ENCODE results near the gene TM9SF1.
A peak's percentile ranks its signal among the peaks of the same experiment; 100 is the strongest.
"Not testable (repeated sequence)": the region's sequence is repeated elsewhere in the genome, so short reads cannot be mapped to it uniquely, and the experiment has no call there.

The TM9SF1 gene

DNA sequence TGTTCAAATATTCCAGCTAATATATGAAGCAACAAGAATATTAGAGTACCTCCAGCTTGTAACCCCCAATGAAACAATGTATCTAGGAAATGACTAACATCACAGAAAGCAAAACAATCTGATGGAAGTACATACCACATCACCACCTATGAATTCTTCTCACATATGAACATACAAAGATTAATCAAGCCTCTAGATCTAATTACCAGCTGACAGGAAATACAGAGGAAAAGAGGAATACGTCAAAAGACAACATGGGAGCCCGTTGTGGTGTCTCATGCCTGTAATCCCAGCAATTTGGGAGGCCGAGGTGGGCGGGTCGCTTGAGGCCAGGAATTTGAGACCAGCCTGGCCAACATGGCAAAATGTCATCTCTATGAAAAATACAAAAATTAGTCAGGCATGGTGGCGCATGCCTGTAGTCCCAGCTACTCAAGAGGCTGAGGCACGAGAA is 29.4 kb upstream of the TM9SF1 start:
- FAIRE-seq: no peak

DNA sequence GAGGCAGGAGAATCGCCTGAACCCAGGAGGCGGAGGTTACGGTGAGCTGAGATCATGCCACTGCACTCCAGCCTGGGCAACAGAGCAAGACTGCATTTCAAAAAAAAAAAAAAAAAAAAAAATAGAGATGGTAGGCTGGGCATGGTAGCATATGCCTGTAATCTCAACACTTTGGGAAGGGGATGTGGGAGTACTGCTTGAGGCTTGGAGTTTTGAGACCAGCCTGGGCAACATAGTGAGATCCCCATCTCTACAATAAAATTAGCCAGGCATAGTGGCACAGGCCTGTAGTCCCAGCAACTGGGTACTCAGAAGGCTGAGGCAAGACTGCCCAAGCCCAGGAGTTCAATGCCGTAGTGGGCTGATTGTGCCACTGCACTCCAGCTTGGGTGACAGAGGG is 27.7 kb upstream of the TM9SF1 start:
- not testable (repeated sequence) for FAIRE-seq

DNA sequence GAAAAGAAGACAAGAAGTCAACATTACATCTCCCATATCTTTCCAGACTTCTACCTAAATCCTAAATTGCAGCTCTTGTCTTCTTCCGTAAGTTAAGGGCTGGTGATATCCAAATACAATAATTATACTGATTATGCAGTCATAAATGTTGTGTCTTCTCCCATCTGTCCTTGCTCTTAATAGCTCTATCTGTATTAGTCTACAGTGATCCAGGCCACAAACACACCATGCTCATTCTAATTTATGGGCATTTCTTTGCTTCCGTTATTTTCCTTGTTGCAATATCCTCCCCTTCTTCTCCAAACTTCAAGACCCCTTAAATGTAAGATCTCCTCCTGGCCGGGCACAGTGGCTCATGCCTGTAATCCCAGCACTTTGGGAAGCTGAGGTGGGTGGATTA is 24.3 kb upstream of the TM9SF1 start:
- FAIRE-seq: no peak

DNA sequence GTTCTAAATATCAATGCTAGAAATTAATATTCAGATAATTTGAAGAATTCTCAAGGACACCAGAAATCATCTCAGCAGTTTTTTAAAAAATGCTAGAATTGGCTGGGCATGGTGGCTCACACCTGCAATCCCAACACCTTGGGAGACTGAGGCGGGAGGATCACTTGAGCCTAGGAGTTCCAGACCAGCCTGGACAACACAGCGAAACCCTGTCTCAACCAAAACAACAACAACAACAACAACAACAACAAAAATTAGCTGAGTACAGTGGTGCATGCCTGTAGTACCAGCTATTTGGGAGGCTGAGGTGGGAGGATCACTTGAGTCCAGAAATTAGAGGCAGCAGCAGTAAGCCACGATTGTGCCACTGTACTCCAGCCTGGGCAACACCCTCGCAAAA is 23.8 kb upstream of the TM9SF1 start:
- no peak for FAIRE-seq

DNA sequence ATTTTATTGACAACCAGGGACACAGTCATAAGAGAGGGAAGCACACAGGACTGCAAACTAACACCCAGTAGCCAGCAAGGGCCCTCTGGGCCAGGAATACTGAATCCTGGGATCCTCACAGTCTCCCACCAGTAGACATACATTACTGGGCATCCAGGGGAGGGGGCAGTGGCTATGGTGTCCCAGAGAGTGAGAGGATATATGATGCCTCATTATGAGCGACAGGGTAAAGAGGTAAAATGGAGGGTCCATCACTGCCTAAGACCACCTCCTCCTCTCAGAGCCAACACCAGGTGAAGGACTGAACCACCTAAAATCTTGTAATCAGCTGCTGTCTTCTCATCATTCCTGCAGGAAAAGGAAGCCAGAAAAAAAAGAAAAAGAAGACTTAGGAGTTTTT is 21.6 kb upstream of the TM9SF1 start:
- FAIRE-seq: not testable (repeated sequence)

DNA sequence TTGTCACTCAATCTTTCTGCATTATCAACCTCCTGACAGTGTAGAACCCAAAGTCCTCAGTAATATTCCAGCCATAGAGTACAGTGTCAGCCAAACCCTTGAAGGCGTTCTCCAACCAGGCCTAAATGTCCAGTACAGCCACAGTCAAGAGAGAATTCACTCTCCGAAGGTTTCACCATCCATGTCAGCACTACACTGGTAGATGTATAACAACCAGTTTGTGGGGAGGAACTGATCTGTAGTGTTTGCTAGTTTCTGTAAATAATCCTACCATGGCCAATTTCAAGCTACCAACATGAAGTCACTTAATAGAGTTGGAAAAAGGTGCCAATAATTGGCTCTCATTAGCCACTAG is 21.1 kb upstream of the TM9SF1 start:
- no peak for FAIRE-seq

DNA sequence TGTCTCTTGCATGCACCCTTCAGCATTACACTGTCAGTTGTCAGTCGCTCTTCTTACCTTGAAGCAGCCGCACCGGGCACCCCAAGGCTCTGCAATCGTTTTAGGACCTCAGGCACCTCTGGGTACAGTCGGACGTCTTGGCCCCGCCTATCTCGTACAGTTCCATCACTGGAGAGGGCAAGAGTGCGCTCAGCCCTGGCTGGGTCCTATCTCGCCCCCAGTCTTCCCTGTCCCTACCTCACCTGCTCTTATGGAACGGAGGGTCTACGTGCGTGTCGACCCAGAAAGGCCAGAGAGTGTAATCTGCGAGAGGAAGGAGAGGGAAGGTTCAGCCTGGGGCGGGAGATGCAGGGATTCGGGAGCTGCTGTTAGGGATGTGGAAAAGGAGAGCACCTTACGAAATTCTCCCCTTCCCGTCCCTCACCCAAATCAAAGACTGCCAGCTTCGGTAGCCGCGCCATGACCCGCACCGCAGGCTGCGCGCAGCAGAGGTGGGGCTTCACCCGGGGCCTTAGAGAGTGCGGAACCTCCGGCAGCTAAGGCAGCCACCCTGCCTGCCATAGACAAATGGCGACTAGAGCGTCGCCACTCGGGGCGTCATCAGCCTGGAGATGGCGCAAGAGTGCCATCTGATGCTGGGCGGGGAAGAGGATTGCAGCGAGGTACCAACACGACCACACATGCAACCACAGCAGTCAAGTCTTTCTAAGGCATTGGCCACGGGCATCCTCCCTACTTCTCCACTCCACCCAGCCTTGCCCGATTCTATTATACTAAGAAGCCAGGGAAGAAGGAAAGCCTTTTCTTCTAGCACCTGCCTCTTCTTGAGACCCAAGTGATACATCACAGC is 20.5 kb upstream of the TM9SF1 start, which contains the start of gene MDP1:
Gene MDP1 (minus strand): TSS at position 572 of the 850 bp plus-strand sequence. CDS start 111 bp downstream, at position 461.
- no peak for FAIRE-seq

DNA sequence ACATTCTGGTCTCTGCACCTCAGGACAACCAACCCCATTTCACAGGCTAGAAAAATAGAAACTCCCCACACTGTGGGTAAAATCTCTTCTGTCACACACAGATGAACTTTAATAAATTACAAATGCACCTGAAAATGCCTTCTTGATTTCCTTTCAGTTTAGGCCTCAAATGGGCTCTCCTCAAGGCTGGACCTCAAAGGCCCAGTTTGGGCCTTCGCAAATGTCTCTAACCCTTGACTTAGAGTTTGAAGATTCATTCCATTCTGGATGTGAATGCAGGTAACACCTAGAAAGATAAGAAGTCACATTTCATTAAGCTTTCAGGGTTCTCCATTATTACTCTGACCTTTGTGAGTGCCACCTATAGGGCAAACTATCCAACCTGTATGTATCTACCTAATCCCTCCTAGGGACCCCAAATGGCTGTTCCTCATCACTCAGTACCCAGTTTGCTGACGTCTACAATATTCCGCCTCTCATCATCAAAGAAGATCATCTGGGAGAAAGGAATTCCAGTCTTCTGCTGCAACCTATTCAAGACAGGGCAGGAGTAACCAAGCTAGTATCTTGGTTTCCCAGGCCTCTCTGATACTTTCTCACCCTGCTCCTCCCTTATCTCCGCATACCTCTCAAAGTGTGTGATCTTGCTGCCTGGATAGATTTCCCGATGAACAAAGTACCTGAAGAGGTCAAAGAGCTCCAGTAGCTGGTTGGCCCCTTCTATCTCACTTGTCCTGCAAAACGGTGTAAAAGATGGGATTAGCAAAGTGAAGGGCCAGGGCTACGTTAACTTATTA is 18.8 kb upstream of the TM9SF1 start:
- no peak for FAIRE-seq

DNA sequence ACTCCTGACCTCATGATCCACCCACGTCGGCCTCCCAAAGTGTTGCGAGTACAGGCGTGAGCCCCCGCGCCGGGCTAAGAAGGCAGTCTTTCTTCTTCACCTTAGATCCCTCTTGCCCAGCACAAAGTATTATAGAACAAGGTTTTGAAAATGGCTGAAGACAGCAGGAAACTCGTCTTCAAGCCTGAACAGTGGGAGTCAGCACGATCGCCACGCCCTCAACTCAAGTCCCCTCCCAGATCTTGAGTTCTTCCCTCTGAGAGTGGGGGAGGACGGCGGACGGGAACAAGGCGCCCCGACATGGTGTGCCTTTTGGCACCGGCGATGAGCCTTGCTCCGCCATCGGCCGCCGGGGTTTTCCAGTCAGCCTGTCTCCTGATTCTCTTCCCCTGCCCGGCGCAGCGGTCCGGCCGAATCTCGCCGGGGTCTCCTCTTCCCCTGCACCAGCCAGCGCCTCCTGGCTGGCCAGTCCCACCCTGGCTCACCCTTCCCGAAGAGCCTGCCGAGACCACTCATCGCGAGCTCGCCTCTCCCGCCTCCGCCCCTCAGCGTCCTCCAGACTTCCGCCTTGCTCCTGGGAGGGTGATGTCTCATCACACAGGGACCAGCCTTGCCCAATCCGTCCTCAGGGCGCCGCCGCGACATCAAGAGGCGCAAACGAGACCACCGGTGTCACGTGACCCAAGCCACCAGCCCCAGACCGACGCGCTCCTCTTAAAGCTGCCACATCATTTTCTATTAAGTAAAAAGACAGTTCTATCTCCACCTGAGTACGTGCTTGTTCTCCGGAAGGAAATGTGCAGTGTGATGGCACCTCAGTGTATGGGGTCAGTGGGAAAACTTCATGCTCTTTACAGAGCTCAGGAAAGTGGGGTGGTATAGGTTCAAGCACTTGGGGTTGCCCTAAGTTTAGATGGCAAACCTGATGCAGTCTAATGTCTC is 18.0 kb upstream of the TM9SF1 start, which contains the start of gene CHMP4A:
Gene CHMP4A (minus strand): TSS at position 565 of the 942 bp plus-strand sequence. CDS start 49 bp downstream, at position 516.
- peak; percentile 83 for FAIRE-seq

DNA sequence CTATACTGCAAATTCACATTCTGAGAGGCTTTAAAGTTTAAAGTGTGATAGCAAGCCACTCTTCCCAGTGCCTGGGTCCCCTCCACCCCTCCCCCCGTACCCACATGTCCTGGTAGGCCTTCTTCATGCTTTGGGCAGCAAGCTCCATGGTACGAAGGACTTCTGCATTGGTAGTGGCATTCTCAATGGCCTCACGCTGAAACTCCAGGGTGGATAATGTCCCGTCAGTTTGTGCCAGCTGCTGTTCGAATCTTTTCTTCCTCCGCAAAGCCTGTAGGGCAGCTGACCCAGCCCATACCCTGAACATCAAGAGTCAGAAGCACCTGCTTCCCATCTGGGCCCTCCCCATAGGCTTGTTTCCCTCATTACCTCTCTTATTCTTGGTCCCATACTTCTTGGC is 16.1 kb upstream of the TM9SF1 start:
- no peak for FAIRE-seq

DNA sequence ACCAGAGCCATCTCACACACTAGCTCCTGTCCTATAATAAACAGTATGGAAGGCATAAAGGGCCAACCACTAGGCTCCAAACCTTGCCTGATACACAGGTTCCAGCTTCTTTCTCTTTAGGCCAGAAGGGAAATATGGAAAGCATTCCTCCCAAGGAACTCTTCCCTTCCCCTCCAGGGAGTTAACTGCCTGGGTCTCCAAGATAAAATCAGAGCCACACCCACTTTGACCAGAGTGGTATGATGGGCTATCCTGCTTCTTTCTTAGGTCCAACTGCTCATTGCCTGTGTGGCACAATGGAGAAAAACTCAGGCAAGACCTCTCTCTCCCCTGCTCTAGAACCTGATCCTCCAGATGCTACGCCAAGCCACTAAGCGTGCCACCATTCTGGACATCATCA is 12.4 kb upstream of the TM9SF1 start:
- FAIRE-seq: no peak

DNA sequence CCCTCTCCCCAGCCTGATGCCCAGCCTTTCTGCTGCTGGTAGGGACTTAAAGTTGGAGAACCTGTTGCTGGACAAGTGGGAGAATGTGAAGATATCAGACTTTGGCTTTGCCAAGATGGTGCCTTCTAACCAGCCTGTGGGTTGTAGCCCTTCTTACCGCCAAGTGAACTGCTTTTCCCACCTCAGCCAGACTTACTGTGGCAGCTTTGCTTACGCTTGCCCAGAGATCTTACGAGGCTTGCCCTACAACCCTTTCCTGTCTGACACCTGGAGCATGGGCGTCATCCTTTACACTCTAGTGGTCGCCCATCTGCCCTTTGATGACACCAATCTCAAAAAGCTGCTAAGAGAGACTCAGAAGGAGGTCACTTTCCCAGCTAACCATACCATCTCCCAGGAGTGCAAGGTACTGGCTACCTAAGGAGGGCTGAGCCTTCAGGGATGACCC is 11.9 kb upstream of the TM9SF1 start:
- no peak for FAIRE-seq

DNA sequence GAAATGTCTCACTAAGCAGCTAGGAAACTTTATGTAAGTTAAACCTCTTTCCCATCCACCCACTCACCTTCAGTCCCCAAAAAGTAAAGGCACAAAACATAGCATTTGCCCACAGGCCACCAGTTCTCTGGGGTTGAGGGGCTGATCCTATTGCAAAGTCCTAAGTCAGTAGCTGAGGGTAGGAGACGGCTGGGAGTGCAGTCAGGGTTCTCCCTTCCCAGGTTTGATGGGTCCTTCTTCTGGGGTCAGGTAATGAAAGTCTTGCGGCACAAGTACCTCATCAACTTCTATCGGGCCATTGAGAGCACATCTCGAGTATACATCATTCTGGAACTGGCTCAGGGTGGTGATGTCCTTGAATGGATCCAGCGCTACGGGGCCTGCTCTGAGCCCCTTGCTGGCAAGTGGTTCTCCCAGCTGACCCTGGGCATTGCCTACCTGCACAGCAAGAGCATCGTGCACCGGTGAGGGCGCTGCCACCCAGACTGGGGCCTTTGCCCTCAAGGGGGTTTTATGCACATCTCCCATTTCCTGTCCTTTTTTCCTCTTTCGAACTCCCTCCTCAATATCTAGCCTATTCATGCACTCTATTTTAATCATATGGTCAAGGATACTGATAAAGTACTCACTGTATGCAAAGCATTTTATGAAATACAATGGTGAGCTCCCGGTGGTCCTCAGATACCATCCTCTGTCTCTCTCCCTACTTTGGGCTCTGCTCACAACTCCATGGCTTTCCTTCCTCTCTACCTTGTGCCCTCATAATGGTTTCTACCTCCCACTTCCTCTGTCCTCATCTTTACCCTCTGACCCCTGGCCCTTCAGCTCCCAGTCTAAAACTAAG is 11.2 kb upstream of the TM9SF1 start:
- no peak for FAIRE-seq

DNA sequence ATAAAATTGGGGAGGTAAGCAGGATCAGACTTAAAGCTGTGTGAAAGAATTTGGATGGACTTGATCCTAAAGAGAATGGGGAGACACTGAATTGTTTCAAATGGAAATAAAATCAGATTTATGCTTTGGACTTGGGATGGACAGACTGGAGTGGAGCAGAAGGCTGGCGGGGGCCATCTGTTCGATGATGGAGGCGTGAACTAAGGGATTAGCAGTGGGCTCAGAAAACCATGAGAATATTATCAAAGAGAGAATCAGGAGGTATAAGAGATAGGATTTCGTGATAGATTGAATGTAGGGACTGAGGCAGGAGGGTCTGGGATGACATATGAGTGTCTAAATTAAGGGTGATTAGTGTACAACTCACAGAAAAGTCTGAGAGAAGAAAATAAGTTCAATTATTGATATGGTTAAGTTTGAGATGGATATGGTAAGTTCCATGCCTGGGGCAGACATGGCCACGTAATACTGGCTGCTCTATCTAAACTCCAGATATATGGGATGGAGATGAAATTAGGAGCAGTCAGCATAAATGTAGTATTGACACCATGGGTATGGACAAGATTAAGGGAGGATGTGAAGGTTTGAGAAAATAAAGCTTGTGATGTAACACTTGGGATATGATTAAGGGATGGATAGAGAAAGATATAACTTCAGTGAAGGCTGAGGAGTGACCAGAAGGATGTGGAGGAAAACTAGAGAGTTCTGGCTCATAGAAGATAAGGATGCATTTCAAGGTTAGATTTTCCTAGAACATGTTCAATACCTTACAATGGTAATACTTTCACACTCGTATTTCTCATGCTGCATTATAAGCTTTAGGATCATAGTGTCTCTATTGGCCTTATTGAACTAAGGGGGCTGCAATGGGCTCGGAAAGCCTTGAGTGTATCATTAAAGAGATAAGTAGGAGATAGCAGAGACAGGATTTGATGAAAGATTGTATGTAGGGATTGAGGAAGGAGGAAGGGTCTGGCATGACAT is 9.2 kb upstream of the TM9SF1 start:
- no peak for FAIRE-seq

DNA sequence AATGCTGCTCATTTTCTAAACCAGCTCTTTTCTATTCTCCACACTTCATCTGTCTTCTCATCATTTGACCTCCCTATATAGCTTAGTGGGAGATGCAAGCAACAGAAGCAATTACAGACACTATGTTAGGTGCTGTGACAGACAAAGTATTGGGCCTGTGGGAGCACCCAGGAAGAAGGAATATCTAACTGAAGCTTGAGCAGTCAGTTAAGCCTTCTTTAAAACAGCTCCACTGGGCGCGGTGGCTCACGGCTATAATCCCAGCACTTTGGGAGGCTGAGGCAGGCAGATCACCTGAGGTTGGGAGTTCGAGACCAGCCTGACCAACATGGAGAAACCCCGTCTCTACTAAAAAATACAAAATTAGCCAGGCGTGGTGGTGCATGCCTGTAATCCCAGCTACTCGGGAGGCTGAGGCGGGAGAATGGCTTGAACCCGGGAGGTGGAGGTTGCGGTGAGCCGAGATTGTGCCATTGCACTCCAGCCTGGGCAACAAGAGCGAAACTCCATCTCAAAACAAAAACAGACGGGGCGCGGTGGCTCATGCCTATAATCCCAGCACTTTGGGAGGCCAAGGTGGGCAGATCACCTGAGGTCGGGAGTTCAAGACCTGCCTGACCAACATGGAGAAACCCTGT is 8.1 kb upstream of the TM9SF1 start:
- FAIRE-seq: not testable (repeated sequence)

DNA sequence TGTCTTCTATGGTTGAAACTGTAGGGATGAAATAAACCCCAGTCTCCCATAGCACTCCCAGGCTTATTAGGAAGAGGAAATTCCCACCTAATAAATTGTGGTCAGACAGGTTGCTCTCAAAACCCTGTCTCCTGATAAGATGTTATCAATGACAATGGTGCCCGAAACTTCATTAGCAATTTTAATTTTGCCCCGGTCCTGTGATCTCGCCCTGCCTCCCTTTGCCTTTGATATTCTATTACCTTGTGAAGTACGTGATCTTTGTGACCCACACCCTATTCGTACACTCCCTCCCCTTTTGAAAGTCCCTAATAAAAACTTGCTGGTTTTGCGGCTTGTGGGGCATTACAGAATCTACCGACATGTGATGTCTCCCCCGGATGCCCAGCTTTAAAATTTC is 7.3 kb upstream of the TM9SF1 start:
- not testable (repeated sequence) for FAIRE-seq

DNA sequence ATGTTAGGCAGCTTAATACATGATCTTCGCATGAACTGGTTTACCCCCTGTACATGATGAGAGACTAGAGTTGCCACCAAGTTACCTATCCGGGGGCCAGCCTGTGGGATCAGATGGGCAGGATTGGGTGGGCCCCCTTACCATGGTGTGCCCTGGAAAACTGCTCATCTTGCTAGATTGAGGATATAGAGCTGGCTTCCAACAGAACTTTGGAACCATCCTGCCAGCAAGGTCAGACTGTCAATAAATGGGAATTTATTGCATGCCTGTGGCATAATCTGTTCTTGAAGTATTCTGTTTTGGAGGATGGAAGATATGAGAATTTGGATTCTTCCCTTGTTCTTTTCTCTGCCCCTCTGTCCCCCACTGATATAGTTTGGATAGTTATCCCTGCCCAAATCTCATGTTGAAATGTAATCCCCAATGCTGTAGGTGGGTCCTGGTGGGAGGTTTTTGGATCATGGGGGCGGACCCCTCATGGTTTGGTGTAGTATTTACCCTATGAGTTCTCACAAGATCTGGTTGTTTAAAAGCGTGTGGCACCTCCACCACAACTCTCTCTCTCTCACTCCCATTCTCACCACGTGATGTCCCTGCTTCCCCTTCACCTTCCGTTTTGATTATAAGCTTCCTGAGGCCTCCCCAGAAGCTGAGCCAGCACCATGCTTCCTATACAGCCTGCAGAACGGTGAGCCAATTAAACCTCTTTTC is 3.7 kb upstream of the TM9SF1 start:
- no peak for FAIRE-seq

DNA sequence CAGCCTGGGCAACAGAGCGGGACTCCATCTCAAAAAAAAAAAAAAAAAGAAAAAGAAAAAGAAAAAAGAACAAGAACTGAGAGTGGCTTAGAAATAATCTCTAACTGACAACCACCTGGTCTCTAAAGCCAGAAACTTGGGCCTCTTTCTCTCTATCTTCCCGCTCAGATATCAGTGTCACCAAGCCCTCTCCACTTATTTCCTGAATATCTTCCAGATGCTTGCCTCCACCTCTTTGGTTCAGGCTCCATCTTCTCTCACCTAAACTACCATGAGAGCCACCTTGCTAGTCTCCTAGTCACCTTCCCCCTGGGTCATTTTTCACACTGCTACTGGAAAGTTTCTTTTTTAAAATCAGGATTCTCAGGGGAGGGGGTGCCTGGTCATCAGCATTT is 1.8 kb upstream of the TM9SF1 start:
- no peak for FAIRE-seq

All from endometrium (tissue), 2 donors.